ENCODE results near the gene NT5M.

NT5M gene

GRCh38 chr17:17355426-17355825 lies 52.3 kb downstream of the NT5M start:
- no peak for DNase-seq

GRCh38 chr17:17356149-17356930 lies 53.2 kb downstream of the NT5M start:
- DNase-seq, result peak; percentile 79

- DNase-seq, result no peak
Observed at GRCh38 chr17:17356931-17357270, 53.7 kb downstream of the NT5M start.

GRCh38 chr17:17358060-17358751 lies 55.0 kb downstream of the NT5M start:
- DNase-seq, result no peak

GRCh38 chr17:17358866-17359265 lies 55.7 kb downstream of the NT5M start:
- no peak for DNase-seq

GRCh38 chr17:17359271-17359670 lies 56.1 kb downstream of the NT5M start:
- no peak for DNase-seq

- DNase-seq, result no peak
Observed at GRCh38 chr17:17360087-17360730, 57.0 kb downstream of the NT5M start.

- no peak for DNase-seq
Observed at GRCh38 chr17:17361543-17361866, 58.3 kb downstream of the NT5M start.

GRCh38 chr17:17361867-17362539 lies 58.8 kb downstream of the NT5M start:
- no peak for DNase-seq

- DNase-seq, result no peak
Observed at GRCh38 chr17:17362540-17362930, 59.4 kb downstream of the NT5M start.

GRCh38 chr17:17363638-17364337 lies 60.6 kb downstream of the NT5M start:
- no peak for DNase-seq

- no peak for DNase-seq
Observed at GRCh38 chr17:17364338-17364667, 61.1 kb downstream of the NT5M start.

- no peak for DNase-seq
Observed at GRCh38 chr17:17365476-17366110, 62.4 kb downstream of the NT5M start.

- DNase-seq, result no peak
Observed at GRCh38 chr17:17366235-17366634, 63.1 kb downstream of the NT5M start.

- no peak for DNase-seq
Observed at GRCh38 chr17:17366941-17367875, 64.0 kb downstream of the NT5M start.

- DNase-seq, result no peak
Observed at GRCh38 chr17:17367931-17368330, 64.8 kb downstream of the NT5M start.

- no peak for DNase-seq
Observed at GRCh38 chr17:17370711-17371110, 67.5 kb downstream of the NT5M start.

- DNase-seq, result no peak
Observed at GRCh38 chr17:17372856-17373520, 69.8 kb downstream of the NT5M start.

- no peak for DNase-seq
Observed at GRCh38 chr17:17375841-17376240, 72.7 kb downstream of the NT5M start.

- DNase-seq, result peak; percentile 55
Observed at GRCh38 chr17:17376362-17376761, 73.2 kb downstream of the NT5M start.

Measured in fibroblast of skin of scalp (primary cell).